Frontal cortex (tissue), 4 donors: ENCODE measurements around the gene C1D. TPM values are rescaled to one million over a fixed set of nuclear protein-coding genes. Genes with fewer than 3 reads are reported as not detected.

ENCODE experiments used
- DNase-seq, 2 donors: peaks; one replicate each; pipeline ENCODE4 v3.0.0; 2012; ENCODE audit warnings: low spot score in 2 of 2
- FAIRE-seq: peaks from 2 replicates; lab custom pipeline; 2012; peaks lifted over from hg19 to GRCh38; lab: Jason Lieb, UNC
- total RNA-seq: library from RNA; depleted of rRNA; stranded (reverse); fragments of >200 nt; gene quantifications from one replicate; pipeline ENCODE4 v1.2.3, GENCODE V29; 2014
- donor health status: control.
- donor health status: control.
- donor health status: control.

The C1D gene
- total RNA-seq, 1 donor from 2014 or later, result 21.2 TPM

DNA sequence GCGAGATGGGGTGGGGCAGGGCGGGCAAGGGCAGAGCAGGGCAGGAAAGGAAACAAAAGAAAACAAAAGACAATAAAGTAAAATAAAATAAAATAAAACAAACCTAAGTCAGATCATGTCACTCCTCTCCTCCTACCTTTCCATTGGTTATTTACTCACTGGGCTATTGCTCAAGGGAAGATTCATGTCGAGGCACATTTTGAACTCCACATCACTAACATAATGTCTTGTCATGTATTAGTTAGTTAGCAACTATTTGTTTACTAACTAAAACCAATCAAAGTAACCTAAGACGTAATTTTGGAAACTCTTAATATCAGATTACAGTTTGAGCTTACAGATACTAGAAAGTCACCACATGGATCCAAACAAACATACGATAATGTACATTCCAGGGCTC, 2.2 kb downstream of the C1D start:
- DNase-seq, result no peak
- FAIRE-seq, result no peak

GRCh38 chr2:68059784-68060525, 2.8 kb downstream of the C1D start:
- FAIRE-seq, result no peak
- DNase-seq, result no peak

DNA sequence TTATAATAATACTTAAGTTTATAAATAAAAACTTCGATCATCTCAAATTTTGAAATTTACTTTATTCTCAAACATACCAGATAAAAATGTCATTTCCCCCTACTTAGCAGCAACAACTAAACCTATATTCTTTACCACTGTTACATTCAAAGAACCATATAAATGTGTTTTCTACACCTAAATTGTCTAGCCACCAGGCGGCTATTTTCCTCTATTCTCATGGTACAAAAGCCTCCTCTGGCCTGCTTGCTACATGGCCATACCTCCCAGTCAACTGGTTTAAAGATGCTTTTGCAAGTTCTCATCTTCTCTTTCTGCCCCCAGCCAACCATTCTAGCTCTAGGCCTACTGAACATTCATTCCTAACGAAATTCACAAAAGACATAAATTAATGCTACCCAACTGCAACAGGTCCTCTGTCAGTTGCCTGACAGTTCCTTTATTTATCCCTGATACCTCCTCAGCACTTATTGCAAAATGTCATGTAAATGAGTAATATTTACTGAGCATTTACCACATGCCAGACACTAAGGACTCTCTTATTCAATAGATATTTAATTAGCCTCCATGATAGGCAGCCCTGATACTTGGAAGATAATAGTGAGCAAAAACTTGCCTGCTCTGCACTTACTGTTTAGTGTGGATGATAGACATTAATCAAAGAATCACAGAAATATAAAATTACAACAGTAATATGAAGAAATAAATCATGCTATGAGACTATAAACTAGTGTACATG, 5.0 kb downstream of the C1D start:
- FAIRE-seq, result no peak
- DNase-seq, result no peak

- no peak for FAIRE-seq
Observed at GRCh38 chr2:68052717-68053422, 9.9 kb downstream of the C1D start.

DNA sequence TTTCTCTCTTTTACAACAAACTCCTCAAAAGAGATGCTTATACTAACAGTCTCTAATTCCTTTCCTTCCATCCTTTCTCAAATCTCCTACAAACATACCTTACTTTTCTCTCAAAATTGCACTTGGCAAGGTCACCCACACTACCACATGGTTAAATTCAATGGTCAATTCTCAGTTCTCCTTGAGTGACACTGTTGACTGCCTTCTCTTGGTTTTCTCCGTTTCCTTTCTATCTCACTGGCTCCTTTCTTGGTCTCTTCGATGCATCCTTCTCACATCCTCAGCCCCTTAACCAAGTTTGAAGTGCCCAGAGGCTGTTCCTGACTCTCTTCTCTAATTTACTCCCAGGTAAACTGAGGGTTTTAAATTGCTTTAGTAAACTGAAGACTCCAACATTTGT, 12.5 kb downstream of the C1D start:
- FAIRE-seq, result no peak
- DNase-seq, result no peak

More at GRCh38 chr2:68052717-68053422, 9.9 kb downstream of the C1D start:
- DNase-seq, result no peak

GRCh38 chr2:68046642-68047240, 16.1 kb downstream of the C1D start:
- no peak for FAIRE-seq
- no peak for DNase-seq

GRCh38 chr2:68046224-68046623, 16.6 kb downstream of the C1D start:
- DNase-seq (no peak), FAIRE-seq (peak; percentile 57)

- peak; percentile 15 for FAIRE-seq
- DNase-seq, result no peak
Observed at GRCh38 chr2:68045342-68045741, 17.5 kb downstream of the C1D start.

GRCh38 chr2:68044099-68044498, 18.7 kb downstream of the C1D start:
- DNase-seq (no peak), FAIRE-seq (no peak)

GRCh38 chr2:68043695-68044094, 19.1 kb downstream of the C1D start:
- DNase-seq, result no peak
- FAIRE-seq, result no peak

GRCh38 chr2:68043032-68043431, 19.8 kb downstream of the C1D start:
- DNase-seq (no peak), FAIRE-seq (no peak)

DNA sequence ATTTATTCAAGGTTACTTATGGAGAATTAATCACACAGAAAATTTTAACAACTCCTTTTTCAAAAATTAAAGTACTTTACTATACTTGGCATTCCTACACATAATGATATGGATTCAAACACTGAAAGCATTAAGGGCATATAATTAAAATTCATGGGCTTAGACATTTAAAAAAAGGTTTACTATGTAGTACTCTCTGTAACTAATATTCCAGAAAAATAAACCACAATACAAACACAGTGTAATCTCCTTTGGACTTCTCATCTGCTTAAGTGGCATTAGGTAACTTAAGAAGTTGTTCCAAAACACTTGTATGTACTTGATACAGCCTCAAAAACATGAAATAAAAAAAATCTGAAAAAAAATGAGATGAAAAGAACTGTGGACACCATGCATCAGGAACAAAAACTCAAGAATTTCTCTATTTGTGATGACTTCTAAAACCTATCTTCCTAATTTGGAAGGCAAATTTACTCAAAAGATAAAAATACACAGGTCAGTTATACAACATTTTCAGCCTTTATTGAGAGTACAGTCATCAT, 21.0 kb downstream of the C1D start:
- FAIRE-seq (no peak), DNase-seq (no peak)

GRCh38 chr2:68040078-68040477, 22.7 kb downstream of the C1D start:
- no peak for FAIRE-seq

GRCh38 chr2:68039317-68039716, 23.5 kb downstream of the C1D start:
- no peak for FAIRE-seq
- DNase-seq, result no peak

More at GRCh38 chr2:68040078-68040477, 22.7 kb downstream of the C1D start:
- no peak for DNase-seq

GRCh38 chr2:68032702-68033101, 30.1 kb downstream of the C1D start:
- DNase-seq (no peak), FAIRE-seq (no peak)

GRCh38 chr2:68031542-68032160, 31.2 kb downstream of the C1D start:
- DNase-seq (peak; percentile 19 to 36), FAIRE-seq (peak; percentile 97)

DNA sequence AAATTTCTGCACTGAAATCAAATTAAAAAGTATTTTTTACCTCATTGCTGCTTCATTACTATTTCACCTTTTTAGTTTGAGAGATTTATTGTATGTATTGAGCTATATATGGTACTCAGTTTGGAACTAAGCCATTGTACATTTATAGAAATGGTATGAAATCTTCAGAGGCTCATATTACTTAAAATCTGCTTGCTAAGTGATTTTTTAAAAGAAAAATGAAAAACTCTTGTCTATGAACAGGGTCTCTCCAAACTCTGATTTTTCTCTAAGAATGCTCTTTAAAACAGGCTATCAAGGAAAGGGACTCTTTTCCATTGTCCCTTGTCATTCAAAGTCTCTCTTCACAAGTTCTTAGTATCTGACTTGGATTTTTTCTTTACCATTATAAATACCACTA, 31.8 kb downstream of the C1D start:
- FAIRE-seq (no peak), DNase-seq (no peak)

- FAIRE-seq (no peak), DNase-seq (no peak)
Observed at GRCh38 chr2:68030529-68030928, 32.3 kb downstream of the C1D start.

- FAIRE-seq, result no peak
- no peak for DNase-seq
Observed at GRCh38 chr2:68027959-68028358, 34.8 kb downstream of the C1D start.

DNA sequence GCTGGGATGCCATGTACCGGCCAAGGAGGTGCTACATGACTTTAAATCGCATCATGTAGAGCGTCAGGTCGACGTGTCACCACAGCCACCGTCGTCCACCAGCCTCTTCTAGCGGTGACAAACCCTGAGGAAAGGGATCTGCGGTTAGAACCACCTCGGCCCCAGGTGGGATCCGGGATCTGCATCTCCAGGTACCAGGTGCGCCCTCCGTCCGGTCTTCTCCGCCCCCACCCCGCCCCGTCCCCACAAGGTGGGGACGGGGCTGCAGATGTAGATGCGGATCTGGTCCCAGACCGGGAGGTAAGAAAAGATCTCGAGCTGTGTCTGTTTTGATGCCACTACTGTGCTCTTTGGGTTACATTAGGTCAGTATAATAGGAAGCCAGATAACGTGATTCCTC, 38.4 kb downstream of the C1D start:
- FAIRE-seq, result no peak
- DNase-seq, result no peak
